ENCODE measurements around the gene MICALL1.

The MICALL1 gene

GRCh38 chr22:37904572-37905533, 1.2 kb upstream of the MICALL1 start:
- no peak for DNase-seq (ENCODE audit: low read depth)

- no peak for DNase-seq (ENCODE audit: low read depth)
These were observed 389 bp downstream of the MICALL1 start for GRCh38 chr22:37906364-37907008.

- DNase-seq (ENCODE audit: low read depth), result no peak
These were observed 1.2 kb downstream of the MICALL1 start for GRCh38 chr22:37907036-37907954.

GRCh38 chr22:37909766-37910165, 3.7 kb downstream of the MICALL1 start:
- no peak for DNase-seq (ENCODE audit: low read depth)

GRCh38 chr22:37910890-37911672, 5.0 kb downstream of the MICALL1 start:
- no peak for DNase-seq (ENCODE audit: low read depth)

GRCh38 chr22:37911697-37912096, 5.6 kb downstream of the MICALL1 start:
- DNase-seq (ENCODE audit: low read depth), result no peak

- DNase-seq (ENCODE audit: low read depth), result no peak
These were observed 6.1 kb downstream of the MICALL1 start for GRCh38 chr22:37912171-37912570.

- no peak for DNase-seq (ENCODE audit: low read depth)
These were observed 7.2 kb downstream of the MICALL1 start for GRCh38 chr22:37913233-37913721.

GRCh38 chr22:37916311-37916710, 10.2 kb downstream of the MICALL1 start:
- DNase-seq (ENCODE audit: low read depth), result no peak

GRCh38 chr22:37917874-37918548, 11.9 kb downstream of the MICALL1 start:
- no peak for DNase-seq (ENCODE audit: low read depth)

GRCh38 chr22:37918580-37919270, 12.6 kb downstream of the MICALL1 start:
- no peak for DNase-seq (ENCODE audit: low read depth)

GRCh38 chr22:37920126-37920525, 14.0 kb downstream of the MICALL1 start:
- no peak for DNase-seq (ENCODE audit: low read depth)

- DNase-seq (ENCODE audit: low read depth), result no peak
These were observed 16.1 kb downstream of the MICALL1 start for GRCh38 chr22:37922191-37922590.

- DNase-seq (ENCODE audit: low read depth), result no peak
These were observed 17.8 kb downstream of the MICALL1 start for GRCh38 chr22:37923927-37924326.

- no peak for DNase-seq (ENCODE audit: low read depth)
These were observed 18.4 kb downstream of the MICALL1 start for GRCh38 chr22:37924386-37925065.

- DNase-seq (ENCODE audit: low read depth), result no peak
These were observed 19.2 kb downstream of the MICALL1 start for GRCh38 chr22:37925330-37925729.

- no peak for DNase-seq (ENCODE audit: low read depth)
These were observed 19.7 kb downstream of the MICALL1 start for GRCh38 chr22:37925767-37926166.

- DNase-seq (ENCODE audit: low read depth), result no peak
These were observed 20.3 kb downstream of the MICALL1 start for GRCh38 chr22:37926358-37926757.
